Activated CD8-positive, alpha-beta memory T cell treated with anti-CD3 and anti-CD28 coated beads, Interleukin-2, amount 50 U/mL, for 1 hour (primary cell): Measurements from ENCODE around the gene ARMC6.

Experiments used
- DNase-seq: peaks from one replicate; pipeline ENCODE4 v3.0.0-alpha.2; 2020; ENCODE audit errors: extremely low read depth

ARMC6 gene

DNA sequence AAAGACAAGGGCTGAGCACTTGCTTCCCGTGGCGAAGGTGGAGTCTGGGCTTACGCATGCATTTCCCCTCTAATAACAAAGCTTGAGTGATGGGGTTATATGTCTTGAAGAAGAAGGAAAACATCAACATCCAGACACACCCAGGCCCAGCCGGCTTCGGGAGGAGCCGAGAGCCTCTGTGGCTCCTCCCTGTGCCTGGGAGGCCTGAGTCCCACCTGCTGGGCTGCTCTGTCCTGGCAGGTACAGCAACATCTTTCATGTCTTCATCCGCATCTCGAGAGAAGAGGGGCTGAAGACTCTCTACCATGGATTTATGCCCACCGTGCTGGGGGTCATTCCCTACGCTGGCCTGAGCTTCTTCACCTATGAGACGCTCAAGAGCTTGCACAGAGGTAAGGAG, 74.3 kb downstream of the ARMC6 start:
- no peak for DNase-seq
